PC-9 (cell line): ENCODE data around the gene LIPC. TPM values are rescaled to one million over a fixed set of nuclear protein-coding genes. Genes with fewer than 3 reads are reported as not detected.

Experiments used
- BruUV-seq: library from RNA; stranded (reverse); fragments of 400-500 nt; replicated peaks from 2 replicates; lab custom pipeline; 2021; lab: Mats Ljungman, UMichigan
- CTCF ChIA-PET: fragments of 300-600 bp; sonication (Branson Sonifier 250); formaldehyde crosslinking; loops from one replicate; lab custom pipeline; 2022; ENCODE audit warnings: antibody characterized with exemption; lab: Charles Lee
- POLR2A ChIA-PET: fragments of 300-600 bp; sonication (Branson Sonifier 250); formaldehyde crosslinking; loops from one replicate; lab custom pipeline; 2022; ENCODE audit warnings: antibody characterized with exemption; ENCODE audit not compliant: unreplicated experiment; lab: Charles Lee
- DNase-seq, 2 experiments: peaks; one replicate each; pipeline versions ENCODE4 v3.0.0 to v3.0.0-alpha.2; 2015 to 2022; ENCODE audit warnings: mixed read lengths in 1 of 2
- H2AFZ ChIP-seq: fragments of 200-600 bp; sonication (generic); 2 replicates; pipeline ENCODE4 v1.8.1; 2017; ENCODE audit warnings: antibody characterized with exemption
- H3F3A ChIP-seq: fragments of 200-600 bp; sonication (generic); 2 replicates; pipeline ENCODE4 v1.8.1; 2017; ENCODE audit warnings: antibody characterized with exemption, mild to moderate bottlenecking, low read depth; ENCODE audit not compliant: insufficient read depth
- H3K27ac ChIP-seq: fragments of 200-600 bp; sonication (generic); 2 replicates; pipeline ENCODE4 v1.6.1; 2016; ENCODE audit warnings: mixed run types
- H3K27me3 ChIP-seq: fragments of 200-600 bp; sonication (generic); 2 replicates; pipeline ENCODE4 v1.6.1; 2016; ENCODE audit warnings: low read depth, mixed run types; ENCODE audit not compliant: insufficient read depth
- H3K36me3 ChIP-seq: fragments of 200-600 bp; sonication (generic); 2 replicates; pipeline ENCODE4 v1.6.1; 2016; ENCODE audit warnings: low read depth, mixed run types
- H3K4me1 ChIP-seq: fragments of 200-600 bp; sonication (generic); replicated peaks from 2 replicates; pipeline ENCODE4 v1.6.1; 2016; ENCODE audit warnings: mixed run types; ENCODE audit not compliant: insufficient read depth
- H3K4me2 ChIP-seq: fragments of 200-600 bp; sonication (generic); 2 replicates; pipeline ENCODE4 v1.6.1; 2017; ENCODE audit warnings: mixed run types
- H3K4me3 ChIP-seq: fragments of 200-600 bp; sonication (generic); 2 replicates; pipeline ENCODE4 v1.6.1; 2016; ENCODE audit warnings: mixed run types
- H3K79me2 ChIP-seq: fragments of 200-600 bp; sonication (generic); 2 replicates; pipeline ENCODE4 v1.6.1; 2017; ENCODE audit warnings: low read depth, mixed run types
- H3K9me2 ChIP-seq: fragments of 200-600 bp; sonication (generic); 2 replicates; pipeline ENCODE4 v1.8.1; 2017; ENCODE audit warnings: mild to moderate bottlenecking; ENCODE audit not compliant: insufficient read depth
- H3K9me3 ChIP-seq: fragments of 200-600 bp; sonication (generic); 2 replicates; pipeline ENCODE4 v1.8.1; 2016; ENCODE audit warnings: low read depth; ENCODE audit not compliant: insufficient read depth
- H4K20me1 ChIP-seq: fragments of 200-600 bp; sonication (generic); 2 replicates; pipeline ENCODE4 v1.8.1; 2017; ENCODE audit not compliant: insufficient read depth
- CTCF ChIP-seq: fragments of 200-600 bp; sonication (generic); conservative IDR thresholded peaks from 2 replicates; pipeline ENCODE4 v1.6.1; 2017; ENCODE audit warnings: mixed run types, antibody characterized with exemption, mild to moderate bottlenecking, moderate library complexity
- EZH2 ChIP-seq: fragments of 200-600 bp; sonication (generic); IDR thresholded peaks from 2 replicates; pipeline ENCODE4 v1.8.0; 2017; ENCODE audit warnings: antibody characterized with exemption, low read depth
- intact Hi-C: fragments of 100-400 bp; cut with micrococcal nuclease; formaldehyde crosslinking; loops from one replicate; pipeline ENCODE4 v1.10.0; 2022; ENCODE audit not compliant: unreplicated experiment
- total RNA-seq: library from RNA; stranded (reverse); gene quantifications from 2 replicates; pipeline ENCODE4 v1.2.3, GENCODE V29; 2021

The LIPC gene
- total RNA-seq, 1 experiment from 2014 or later: not detected

- Histone ChIP-seq H3K79me2 (no peaks in the 10 kb centered on the region), H3K9me2 (no peaks in the 10 kb centered on the region), H3F3A (no peaks in the 10 kb centered on the region), H3K27ac (no peak overlapping the region), H3K4me3 (no peak overlapping the region), H2AFZ (no peak overlapping the region), H3K4me2 (no peak overlapping the region), H3K9me3 (no peaks in the 10 kb centered on the region), H4K20me1 (no peaks in the 10 kb centered on the region), H3K36me3 (no peaks in the 10 kb centered on the region), H3K27me3 (no peaks in the 10 kb centered on the region), H3K4me1 (peaks cover 3% of the 10 kb centered on the region)
- POLR2A ChIA-PET: no interaction called here
- CTCF ChIA-PET: no interaction called here
- intact Hi-C loops: no loop called here
- TF ChIP-seq EZH2 (no peak), CTCF (no peak)
- DNase-seq: no peak
- no TSS peak for BruUV-seq
Measured at GRCh38 chr15:58511599-58511987, 79.8 kb downstream of the LIPC start.

GRCh38 chr15:58512522-58512921, 80.7 kb downstream of the LIPC start:
- Histone ChIP-seq H3K27ac (no peak overlapping the region), H3K9me2 (no peaks in the 10 kb centered on the region), H3K9me3 (no peaks in the 10 kb centered on the region), H4K20me1 (no peaks in the 10 kb centered on the region), H3K4me3 (no peak overlapping the region), H3F3A (no peaks in the 10 kb centered on the region), H3K27me3 (no peaks in the 10 kb centered on the region), H3K4me2 (no peak overlapping the region), H2AFZ (no peak overlapping the region), H3K79me2 (no peaks in the 10 kb centered on the region), H3K4me1 (no peaks in the 10 kb centered on the region), H3K36me3 (no peaks in the 10 kb centered on the region)
- TF ChIP-seq CTCF (no peak), EZH2 (no peak)
- ChIA-PET CTCF (no interaction called here), POLR2A (interaction anchor here (0.8 kb wide), 1 partner anchor 92 kb away, joined by 5 read pairs; no protein-coding TSS in a partner anchor)
- intact Hi-C loops: no loop called here
- no TSS peak for BruUV-seq
- DNase-seq: no peak

- DNase-seq: no peak
- H3K9me3 ChIP-seq: no peaks in the 10 kb centered on the region
- POLR2A ChIA-PET: interaction anchor here (0.6 to 0.8 kb wide), 2 partner anchors 43 to 92 kb away, joined by 3 to 5 read pairs; no protein-coding TSS in a partner anchor
- intact Hi-C loops: no loop called here
- H3K4me2 ChIP-seq: no peak overlapping the region
- no peaks in the 10 kb centered on the region for H3K79me2 ChIP-seq
- H3K9me2 ChIP-seq: no peaks in the 10 kb centered on the region
- H3K27me3 ChIP-seq: no peaks in the 10 kb centered on the region
- no peaks in the 10 kb centered on the region for H3F3A ChIP-seq
- no peak overlapping the region for H3K4me3 ChIP-seq
- no TSS peak for BruUV-seq
- TF ChIP-seq EZH2: no peak
- TF ChIP-seq CTCF: no peak
- CTCF ChIA-PET: interaction anchor here (0.6 to 0.9 kb wide), 2 partner anchors 11 to 466 kb away, joined by 3 read pairs; no protein-coding TSS in a partner anchor
- H3K36me3 ChIP-seq: no peaks in the 10 kb centered on the region
- no peaks in the 10 kb centered on the region for H3K4me1 ChIP-seq
- H3K27ac ChIP-seq: no peak overlapping the region
- H2AFZ ChIP-seq: no peak overlapping the region
- H4K20me1 ChIP-seq: no peaks in the 10 kb centered on the region
Measured at GRCh38 chr15:58513008-58513407, 81.2 kb downstream of the LIPC start.
